Stimulated activated CD8-positive, alpha-beta memory T cell treated with anti-CD3 and anti-CD28 coated beads, Interleukin-12 subunit alpha, Interleukin-12 subunit beta, amount 100 ng/mL, for 4 hours (primary cell): ENCODE measurements around the gene CPLX3.

Source experiments
- DNase-seq: peaks from one replicate; pipeline ENCODE4 v3.0.0-alpha.2; 2020; ENCODE audit warnings: low read depth

The CPLX3 gene

GRCh38 chr15:74844319-74845207 is 18.1 kb downstream of the CPLX3 start:
- DNase-seq = no peak

GRCh38 chr15:74845208-74845568 is 18.8 kb downstream of the CPLX3 start:
- peak; percentile 23 for DNase-seq

- no peak for DNase-seq
Measured at GRCh38 chr15:74845581-74845980, 19.2 kb downstream of the CPLX3 start.

GRCh38 chr15:74847432-74847831 is 21.0 kb downstream of the CPLX3 start:
- DNase-seq = no peak

- DNase-seq = no peak
Measured at GRCh38 chr15:74850393-74850792, 24.0 kb downstream of the CPLX3 start.

- DNase-seq = no peak
Measured at GRCh38 chr15:74851960-74852359, 25.5 kb downstream of the CPLX3 start.

- DNase-seq = no peak
Measured at GRCh38 chr15:74854453-74855022, 28.1 kb downstream of the CPLX3 start.

- DNase-seq = no peak
Measured at GRCh38 chr15:74855857-74856256, 29.4 kb downstream of the CPLX3 start.

- DNase-seq = no peak
Measured at GRCh38 chr15:74856537-74856936, 30.1 kb downstream of the CPLX3 start.

GRCh38 chr15:74857082-74857655 is 30.7 kb downstream of the CPLX3 start:
- no peak for DNase-seq

GRCh38 chr15:74857671-74858368 is 31.4 kb downstream of the CPLX3 start:
- DNase-seq = no peak

GRCh38 chr15:74858369-74858740 is 31.9 kb downstream of the CPLX3 start:
- no peak for DNase-seq

GRCh38 chr15:74863239-74864056 is 37.0 kb downstream of the CPLX3 start:
- DNase-seq = no peak

GRCh38 chr15:74864296-74864695 is 37.9 kb downstream of the CPLX3 start:
- no peak for DNase-seq

- no peak for DNase-seq
Measured at GRCh38 chr15:74865316-74865715, 38.9 kb downstream of the CPLX3 start.

GRCh38 chr15:74866090-74866489 is 39.7 kb downstream of the CPLX3 start:
- DNase-seq = no peak

- no peak for DNase-seq
Measured at GRCh38 chr15:74867466-74868038, 41.1 kb downstream of the CPLX3 start.

- DNase-seq = no peak
Measured at GRCh38 chr15:74868059-74868458, 41.6 kb downstream of the CPLX3 start.

GRCh38 chr15:74869372-74869725 is 42.9 kb downstream of the CPLX3 start:
- no peak for DNase-seq

GRCh38 chr15:74869726-74870407 is 43.4 kb downstream of the CPLX3 start:
- DNase-seq = no peak
